Common myeloid progenitor, CD34-positive (primary cell): ENCODE data around the gene PSMC6.

Source experiments
- CTCF ChIA-PET: fragments of 350-600 bp; sonication (Branson Sonifier 250); formaldehyde crosslinking; loops from one replicate; lab custom pipeline; 2021; ENCODE audit warnings: antibody characterized with exemption; lab: Charles Lee
- POLR2A ChIA-PET: fragments of 350-600 bp; sonication (Branson Sonifier 250); formaldehyde crosslinking; loops from one replicate; lab custom pipeline; 2021; ENCODE audit warnings: antibody characterized with exemption; lab: Charles Lee
- DNase-seq, 3 donors: peaks; one replicate each; pipeline versions ENCODE4 v3.0.0 to v3.0.0-alpha.2; 2013
- H3K27ac ChIP-seq, 2 experiments: 1 replicate in 1 of 2; 2 replicates in 1 of 2; pipeline ENCODE4 v1.7.0; 2013; ENCODE audit warnings: inconsistent platforms in 2 of 2, low read length in 2 of 2, mild to moderate bottlenecking in 2 of 2, low read depth in 1 of 2, moderate library complexity in 1 of 2; ENCODE audit not compliant: severe bottlenecking in 2 of 2, insufficient read depth in 1 of 2, poor library complexity in 1 of 2
- H3K27me3 ChIP-seq, 5 experiments: replicated peaks in 2 of 5; 1 replicate in 3 of 5; 2 replicates in 2 of 5; pipeline versions ENCODE4 v1.6.1 to v1.7.0; 2013; ENCODE audit warnings: low read length in 4 of 5, mild to moderate bottlenecking in 2 of 5, moderate library complexity in 2 of 5, inconsistent platforms in 1 of 5; ENCODE audit not compliant: insufficient read depth in 5 of 5, control insufficient read depth in 4 of 5
- H3K36me3 ChIP-seq, 4 experiments: 1 replicate in 2 of 4; 2 replicates in 2 of 4; pipeline versions ENCODE4 v1.6.1 to v1.7.0; 2013; ENCODE audit warnings: low read length in 3 of 4, control low read depth in 1 of 4, mild to moderate bottlenecking in 1 of 4; ENCODE audit not compliant: control insufficient read depth in 4 of 4, insufficient read depth in 4 of 4
- H3K4me1 ChIP-seq, 4 experiments: 1 replicate in 3 of 4; 2 replicates in 1 of 4; pipeline versions ENCODE4 v1.6.1 to v1.7.1; 2013; ENCODE audit warnings: low read length in 3 of 4, mild to moderate bottlenecking in 3 of 4, control low read depth in 1 of 4, inconsistent platforms in 1 of 4, moderate library complexity in 1 of 4; ENCODE audit not compliant: control insufficient read depth in 4 of 4, insufficient read depth in 4 of 4; ENCODE audit errors: control extremely low read depth in 1 of 4
- H3K4me3 ChIP-seq, 7 experiments: 1 replicate in 4 of 7; 2 replicates in 3 of 7; pipeline versions ENCODE4 v1.5.1 to v1.7.0; 2013; ENCODE audit warnings: mild to moderate bottlenecking in 7 of 7, low read length in 6 of 7, moderate library complexity in 6 of 7, inconsistent platforms in 2 of 7, low read depth in 2 of 7, control low read depth in 1 of 7; ENCODE audit not compliant: insufficient read depth in 4 of 7, control insufficient read depth in 1 of 7; ENCODE audit errors: extremely low read depth in 1 of 7
- H3K9me3 ChIP-seq, 5 experiments: 1 replicate in 4 of 5; 2 replicates in 1 of 5; pipeline versions ENCODE4 v1.6.1 to v1.7.1; 2013; ENCODE audit warnings: low read length in 4 of 5, mild to moderate bottlenecking in 2 of 5, inconsistent platforms in 1 of 5, low read depth in 1 of 5, moderate library complexity in 1 of 5; ENCODE audit not compliant: control insufficient read depth in 4 of 5, insufficient read depth in 2 of 5; ENCODE audit errors: control extremely low read depth in 1 of 5
- WGBS: methylation state at CpG from one replicate; pipeline ENCODE4 v1.1.5; 2013; ENCODE audit not compliant: insufficient coverage; 5-methylcytosine and 5-hydroxymethylcytosine counted together

PSMC6 gene

GRCh38 chr14:52767058-52767833, 60.2 kb downstream of the PSMC6 start:
- ChIA-PET CTCF (interaction anchor here (1.2 kb wide), 1 partner anchor 25 kb away, joined by 3 read pairs; no protein-coding TSS in a partner anchor), POLR2A (no interaction called here)
- Histone ChIP-seq H3K27me3 (no peaks in the 10 kb centered on the region), H3K36me3 (peaks cover 14 to 51% (median 30%) of the 10 kb centered on the region in 4 experiments), H3K4me1 (peaks cover 0 to 3% (median 0%) of the 10 kb centered on the region in 4 experiments), H3K4me3 (no peak overlapping the region), H3K27ac (no peak overlapping the region), H3K9me3 (no peaks in the 10 kb centered on the region)
- no peak for DNase-seq
- WGBS: 90% methylated on average over 1 of the region's 3 CpGs

- DNase-seq: no peak
- CTCF ChIA-PET: no interaction called here
- no peak overlapping the region for H3K27ac ChIP-seq
Observed at GRCh38 chr14:52769887-52770286, 62.9 kb downstream of the PSMC6 start.

GRCh38 chr14:52776816-52777215, 69.8 kb downstream of the PSMC6 start:
- Histone ChIP-seq H3K9me3 (no peaks in the 10 kb centered on the region), H3K36me3 (peaks cover 10 to 43% (median 21%) of the 10 kb centered on the region in 4 experiments), H3K27me3 (no peaks in the 10 kb centered on the region), H3K4me3 (no peak overlapping the region), H3K27ac (no peak overlapping the region), H3K4me1 (no peaks in the 10 kb centered on the region)
- WGBS: 100% methylated on average over 3 of the region's 7 CpGs
- ChIA-PET CTCF (no interaction called here), POLR2A (no interaction called here)
- no peak for DNase-seq

More at GRCh38 chr14:52769887-52770286, 62.9 kb downstream of the PSMC6 start:
- H3K27me3 ChIP-seq: no peaks in the 10 kb centered on the region
- H3K36me3 ChIP-seq: peaks cover 19 to 49% (median 32%) of the 10 kb centered on the region in 4 experiments
- H3K9me3 ChIP-seq: no peaks in the 10 kb centered on the region
- no peak overlapping the region for H3K4me3 ChIP-seq
- peaks cover 0 to 3% (median 0%) of the 10 kb centered on the region in 4 experiments for H3K4me1 ChIP-seq
- POLR2A ChIA-PET: no interaction called here
